AG04449 (cell line): Measurements from ENCODE around the gene TTC6.

ENCODE experiments used
- CTCF ChIA-PET: fragments of 350-600 bp; formaldehyde crosslinking; extraction: SDS; loops from one replicate; lab custom pipeline; 2021; ENCODE audit warnings: antibody characterized with exemption; lab: Yijun Ruan, JAX
- POLR2A ChIA-PET: fragments of 400-600, 350-600 bp; formaldehyde crosslinking; extraction: SDS; loops from one replicate; lab custom pipeline; 2020; ENCODE audit warnings: antibody characterized with exemption, inconsistent platforms; lab: Yijun Ruan, JAX
- DNase-seq: peaks from one replicate; pipeline ENCODE4 v3.0.0-alpha.2; 2010; ENCODE audit warnings: low read depth, low spot score
- H3K4me3 ChIP-seq: 2 replicates; pipeline ENCODE4 v1.5.1; 2011; ENCODE audit warnings: low read depth, mild to moderate bottlenecking, control low read depth, low read length
- TF ChIP-seq, protein P1 (sequence below): IDR thresholded peaks from one replicate; pipeline ENCODE4 v1.5.1; 2011; ENCODE audit warnings: mild to moderate bottlenecking, moderate library complexity, low read length, control low read depth, inconsistent platforms; ENCODE audit not compliant: insufficient read depth; ENCODE audit errors: missing control alignments

TTC6 gene

DNA sequence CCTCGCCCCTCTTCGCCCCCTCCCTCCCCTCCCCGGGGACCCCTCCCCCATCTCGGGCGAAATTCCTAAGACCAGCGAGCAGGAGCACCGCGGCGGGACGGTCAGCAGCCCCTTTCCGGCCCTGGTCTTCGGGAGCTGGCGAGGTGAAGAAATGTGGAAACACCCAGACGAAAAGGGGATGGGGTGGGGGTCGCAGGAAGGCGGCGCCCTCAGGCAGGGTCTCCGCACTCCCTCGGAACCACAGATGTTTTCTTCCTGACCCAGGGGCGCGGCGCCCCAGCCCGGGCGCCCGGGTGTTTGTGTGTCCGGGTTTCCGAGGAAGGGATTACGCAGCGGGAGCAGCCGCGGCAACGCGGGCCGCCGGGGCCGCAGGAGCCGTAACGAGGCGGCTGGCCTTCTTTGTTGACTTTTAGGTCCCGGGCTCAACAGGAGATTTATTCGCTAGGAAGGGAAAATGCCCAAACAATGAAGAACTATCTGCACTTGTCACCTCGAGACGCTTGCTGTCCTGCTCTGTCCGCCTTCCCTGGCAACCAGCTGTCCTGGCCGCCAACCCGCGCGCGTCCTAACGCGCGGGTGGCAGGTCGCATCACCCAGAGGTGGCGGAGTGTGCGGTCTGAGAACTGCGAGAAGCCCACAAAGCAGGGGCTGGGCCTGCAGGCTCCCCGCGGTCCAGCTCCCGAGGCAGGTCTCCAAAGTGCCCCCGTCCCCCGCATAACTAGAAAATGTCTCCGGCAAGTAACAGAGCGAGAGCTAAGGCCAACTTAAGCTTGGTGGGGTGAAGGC lies 7.4 kb upstream of the TTC6 start:
- H3K4me3 ChIP-seq = no peak overlapping the region
- POLR2A ChIA-PET = no interaction called here
- CTCF ChIA-PET = interaction anchor here (1.9 to 3.1 kb wide), 2 partner anchors 9 to 11 kb away, joined by 6 to 12 read pairs; no protein-coding TSS in a partner anchor
- no peak for DNase-seq
- TF ChIP-seq, protein P1, sequence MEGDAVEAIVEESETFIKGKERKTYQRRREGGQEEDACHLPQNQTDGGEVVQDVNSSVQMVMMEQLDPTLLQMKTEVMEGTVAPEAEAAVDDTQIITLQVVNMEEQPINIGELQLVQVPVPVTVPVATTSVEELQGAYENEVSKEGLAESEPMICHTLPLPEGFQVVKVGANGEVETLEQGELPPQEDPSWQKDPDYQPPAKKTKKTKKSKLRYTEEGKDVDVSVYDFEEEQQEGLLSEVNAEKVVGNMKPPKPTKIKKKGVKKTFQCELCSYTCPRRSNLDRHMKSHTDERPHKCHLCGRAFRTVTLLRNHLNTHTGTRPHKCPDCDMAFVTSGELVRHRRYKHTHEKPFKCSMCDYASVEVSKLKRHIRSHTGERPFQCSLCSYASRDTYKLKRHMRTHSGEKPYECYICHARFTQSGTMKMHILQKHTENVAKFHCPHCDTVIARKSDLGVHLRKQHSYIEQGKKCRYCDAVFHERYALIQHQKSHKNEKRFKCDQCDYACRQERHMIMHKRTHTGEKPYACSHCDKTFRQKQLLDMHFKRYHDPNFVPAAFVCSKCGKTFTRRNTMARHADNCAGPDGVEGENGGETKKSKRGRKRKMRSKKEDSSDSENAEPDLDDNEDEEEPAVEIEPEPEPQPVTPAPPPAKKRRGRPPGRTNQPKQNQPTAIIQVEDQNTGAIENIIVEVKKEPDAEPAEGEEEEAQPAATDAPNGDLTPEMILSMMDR = no peak

DNA sequence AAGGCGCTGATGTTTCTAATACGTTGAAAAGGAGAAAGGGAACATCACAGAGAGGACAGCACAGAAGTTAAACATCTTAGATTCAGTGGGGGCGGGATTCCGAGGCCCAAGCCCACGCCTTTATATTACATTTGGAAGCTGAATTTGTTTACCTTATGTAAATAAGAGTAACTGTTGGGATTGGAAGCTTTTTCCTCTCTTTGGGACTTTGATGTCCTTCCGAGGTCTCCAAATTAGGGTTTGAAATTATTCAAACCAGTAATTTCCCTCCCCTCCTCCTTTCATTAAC lies 6.8 kb upstream of the TTC6 start:
- POLR2A ChIA-PET = no interaction called here
- CTCF ChIA-PET = interaction anchor here (1.3 to 3.1 kb wide), 3 partner anchors 8 to 13 kb away, joined by 6 to 12 read pairs (median 7); no protein-coding TSS in a partner anchor
- DNase-seq = no peak
- TF ChIP-seq, protein P1 = no peak
- H3K4me3 ChIP-seq = no peak overlapping the region

DNA sequence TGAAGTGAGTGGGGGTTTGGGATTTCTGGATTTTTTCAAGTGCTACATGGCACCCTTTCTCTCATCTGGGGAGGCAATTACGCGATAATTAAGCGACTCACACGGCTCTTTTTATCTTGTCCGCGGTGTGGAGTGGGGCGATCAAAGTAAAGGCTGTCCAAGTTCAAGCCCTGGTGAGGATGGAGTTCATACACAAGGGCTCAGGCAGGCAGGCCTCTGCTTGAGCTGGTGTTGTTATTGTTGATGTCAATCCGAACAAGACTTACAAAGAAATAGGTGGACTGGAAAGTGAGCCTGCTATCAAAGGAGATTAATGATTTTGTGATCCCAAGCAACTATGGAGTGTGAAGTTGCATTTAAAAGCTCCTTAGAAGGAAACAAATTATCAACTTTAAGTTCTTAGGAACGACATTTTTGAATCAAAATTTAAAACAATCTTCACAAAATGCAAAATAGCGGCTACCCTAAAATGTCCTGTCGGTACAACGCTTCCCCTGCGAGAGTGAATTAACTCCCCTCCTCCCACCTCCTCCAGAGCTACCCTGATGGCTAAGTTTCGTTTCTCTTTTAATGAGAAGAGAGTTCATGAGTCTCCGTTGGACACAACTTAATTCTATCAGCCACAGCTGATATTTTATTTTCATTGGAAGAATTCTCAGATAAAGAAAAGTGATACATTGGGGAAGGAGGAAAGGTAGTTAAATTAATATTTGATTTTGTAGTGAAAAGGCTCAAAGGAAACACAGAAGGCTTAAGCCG lies 6.3 kb upstream of the TTC6 start:
- H3K4me3 ChIP-seq = no peak overlapping the region
- POLR2A ChIA-PET = no interaction called here
- no peak for DNase-seq
- CTCF ChIA-PET = interaction anchor here (1.3 to 3.1 kb wide), 3 partner anchors 8 to 12 kb away, joined by 6 to 12 read pairs (median 7); no protein-coding TSS in a partner anchor
- TF ChIP-seq, protein P1 = no peak

DNA sequence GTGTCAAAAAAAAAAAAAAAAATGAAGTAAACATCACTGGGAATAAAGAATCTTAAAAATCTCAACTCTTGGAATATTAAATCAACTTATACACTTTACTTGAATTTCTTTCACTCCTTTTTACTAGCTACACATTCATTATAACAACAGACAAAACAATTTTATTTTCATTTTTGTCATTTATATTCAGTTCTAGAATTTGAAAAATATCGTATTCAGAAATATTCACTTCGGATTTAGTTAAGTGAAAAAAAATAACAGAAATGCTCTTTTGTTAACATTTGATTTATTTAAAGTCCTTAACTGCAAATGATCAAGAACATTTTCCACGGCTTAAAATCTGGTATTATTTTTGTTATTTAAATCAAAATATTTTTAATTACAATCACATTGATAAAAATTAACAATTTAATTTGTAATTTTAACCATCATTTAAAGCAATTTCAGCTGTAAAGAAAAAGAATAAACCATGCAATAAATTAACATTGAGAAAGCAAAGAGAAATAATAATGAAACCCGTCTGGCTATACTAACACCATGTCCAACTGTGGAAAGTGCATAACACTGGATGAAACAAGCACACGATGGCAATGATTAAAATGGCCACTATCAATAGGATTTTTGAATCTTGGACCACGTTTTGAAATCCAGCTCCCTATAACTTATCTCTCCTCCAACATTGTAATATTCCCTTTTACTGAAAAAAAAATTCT lies 5.6 kb upstream of the TTC6 start:
- DNase-seq = no peak
- ChIA-PET POLR2A (no interaction called here), CTCF (interaction anchor here (0.9 to 1.9 kb wide), 3 partner anchors 9 to 285 kb away, joined by 3 to 7 read pairs (median 6); no protein-coding TSS in a partner anchor)
- H3K4me3 ChIP-seq = no peak overlapping the region
- TF ChIP-seq, protein P1 = no peak

DNA sequence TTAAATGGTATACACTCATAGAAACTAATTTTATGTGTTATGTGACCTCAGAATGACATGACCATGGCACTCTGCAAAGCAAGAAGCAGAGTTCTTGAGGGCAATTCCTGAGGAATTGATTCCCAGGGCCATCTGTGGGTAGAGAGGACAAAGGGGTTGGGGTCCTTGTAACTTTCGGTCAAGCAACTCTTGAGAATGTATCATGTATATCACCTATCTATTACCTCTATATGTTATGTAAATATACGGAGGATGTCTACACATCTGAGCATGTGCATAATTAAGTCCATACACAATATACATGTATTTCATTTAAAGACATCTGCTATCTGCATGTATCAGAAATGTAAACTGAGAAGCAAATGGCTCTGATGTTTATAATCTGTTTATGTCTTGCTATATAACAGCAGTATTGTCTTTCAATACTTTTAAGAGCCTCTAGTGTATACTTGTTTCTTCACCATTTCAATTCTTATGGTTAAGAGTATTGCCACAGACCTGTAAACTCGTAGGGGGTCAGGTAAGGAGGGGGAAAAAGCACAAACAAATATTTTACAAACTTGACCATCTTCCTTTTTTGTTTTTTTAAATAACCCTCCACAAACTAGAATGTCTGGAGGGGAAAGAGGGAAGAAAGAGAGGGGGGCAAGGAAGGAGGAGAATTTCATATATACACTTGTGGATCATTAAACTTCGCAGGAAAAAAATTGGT lies 4.8 kb upstream of the TTC6 start:
- no peak for DNase-seq
- POLR2A ChIA-PET = no interaction called here
- CTCF ChIA-PET = interaction anchor here (0.9 to 1.9 kb wide), 2 partner anchors 284 to 345 kb away, joined by 3 to 9 read pairs; no protein-coding TSS in a partner anchor
- TF ChIP-seq, protein P1 = no peak
- H3K4me3 ChIP-seq = no peak overlapping the region
